HG02642 (cell line): Measurements from ENCODE around the gene AIMP1.

Source experiments
- ATAC-seq: cut with Tn5 transposase; IDR thresholded peaks from one replicate; pipeline ENCODE4 v1.9.1; 2021; ENCODE audit warnings: mild to moderate bottlenecking; ENCODE audit not compliant: unreplicated experiment, poor library complexity

The AIMP1 gene

GRCh38 chr4:106343865-106344646 is 27.7 kb downstream of the AIMP1 start:
- ATAC-seq, result no peak

- no peak for ATAC-seq
These were observed 28.3 kb downstream of the AIMP1 start for GRCh38 chr4:106344647-106344970.

GRCh38 chr4:106347167-106347566 is 30.8 kb downstream of the AIMP1 start:
- ATAC-seq, result no peak

DNA sequence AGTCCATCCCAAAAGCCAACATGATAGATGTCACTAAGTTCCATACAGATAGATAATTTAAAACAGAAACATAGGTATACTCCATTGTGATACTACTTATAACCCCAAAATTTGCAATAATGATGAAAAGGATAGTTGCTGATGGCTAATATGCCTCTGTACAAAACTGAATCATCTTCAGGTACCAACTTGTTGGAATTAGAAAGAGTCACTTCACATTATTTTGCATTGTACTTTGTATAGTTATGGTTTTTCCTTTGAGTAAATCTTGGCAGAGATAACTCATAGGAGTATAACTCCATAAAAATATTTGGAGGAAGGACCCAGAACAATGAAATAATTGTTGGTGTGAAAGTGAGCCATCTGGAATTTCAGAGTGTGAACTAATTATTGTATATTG is 34.7 kb downstream of the AIMP1 start:
- ATAC-seq, result no peak

- no peak for ATAC-seq
These were observed 37.4 kb downstream of the AIMP1 start for GRCh38 chr4:106353786-106354185.

DNA sequence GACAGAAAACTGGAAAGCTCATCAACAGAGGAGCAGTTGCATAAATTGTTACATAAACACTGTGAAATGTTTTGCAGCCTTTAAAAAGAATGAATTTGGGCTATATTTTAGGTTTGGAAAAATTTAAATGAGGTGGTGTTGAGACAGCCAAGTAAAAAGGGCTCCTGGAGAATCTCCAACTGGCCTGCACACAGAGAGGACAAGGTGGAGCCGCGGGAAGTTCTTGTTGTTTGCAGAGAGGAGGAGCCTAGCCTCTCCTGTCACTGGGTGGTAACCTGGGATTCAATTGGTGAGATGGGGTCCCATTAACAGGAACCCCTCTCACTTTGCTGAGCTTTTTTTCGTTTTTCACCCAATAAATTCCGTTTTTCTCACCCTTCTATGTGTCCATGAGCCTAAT is 38.8 kb downstream of the AIMP1 start:
- ATAC-seq, result no peak

GRCh38 chr4:106358899-106359298 is 42.5 kb downstream of the AIMP1 start:
- no peak for ATAC-seq

GRCh38 chr4:106362086-106362825 is 45.9 kb downstream of the AIMP1 start:
- ATAC-seq, result no peak

DNA sequence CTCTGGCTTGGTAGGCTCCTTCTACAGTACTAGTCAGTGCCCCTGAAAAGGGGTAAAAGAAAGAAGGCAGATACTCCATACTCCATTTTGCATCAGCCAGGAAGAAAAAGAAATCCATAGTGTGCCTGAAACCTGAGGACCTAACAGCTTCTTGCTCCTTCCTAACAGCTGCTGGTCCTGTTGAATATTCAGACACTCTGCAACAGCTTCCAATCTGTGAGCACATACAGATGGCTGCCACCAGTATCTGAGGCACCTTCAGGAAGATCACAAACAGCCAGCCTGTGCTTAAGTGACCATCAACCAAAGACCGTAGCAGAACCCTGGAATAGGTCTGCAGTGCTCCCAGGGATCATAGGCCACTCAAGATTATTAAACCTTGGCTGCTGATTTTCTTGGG is 47.9 kb downstream of the AIMP1 start:
- ATAC-seq, result no peak

DNA sequence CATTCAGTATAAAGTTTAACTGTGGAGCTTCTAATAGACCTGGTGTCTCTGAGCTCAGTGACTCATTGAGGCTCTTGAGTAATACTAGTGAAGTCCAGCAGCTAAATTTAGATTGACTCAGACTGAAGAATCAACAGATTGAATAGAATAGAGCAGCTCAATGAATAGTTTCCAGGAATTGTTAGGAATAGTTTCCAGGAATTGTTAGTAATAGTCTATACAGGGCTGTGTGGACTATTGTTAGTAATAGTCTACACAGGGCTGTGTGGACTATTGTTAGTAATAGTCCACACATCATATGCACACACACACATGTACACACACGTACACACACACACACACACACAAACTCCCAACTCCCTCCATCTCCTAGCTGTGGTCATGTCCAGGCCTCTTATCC is 49.3 kb downstream of the AIMP1 start:
- no peak for ATAC-seq

DNA sequence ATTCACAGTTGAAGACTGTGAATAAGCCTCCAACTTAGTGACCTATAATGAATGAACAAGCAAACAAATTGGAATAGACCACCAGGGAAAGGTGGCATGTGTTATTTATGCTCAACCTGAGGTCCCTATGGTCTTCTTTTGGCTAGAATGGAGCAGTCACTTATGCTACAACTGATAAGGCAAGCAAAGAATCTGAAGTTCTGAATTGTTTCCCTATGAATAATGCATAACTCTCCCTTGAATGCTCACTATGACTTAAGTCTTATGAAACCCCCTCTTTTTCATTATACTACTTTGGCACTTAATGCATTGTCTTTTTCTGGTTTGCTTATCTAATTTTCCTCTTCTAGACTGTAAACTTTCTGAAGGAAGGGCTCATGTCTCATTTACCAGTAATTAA is 49.7 kb downstream of the AIMP1 start:
- ATAC-seq, result no peak

DNA sequence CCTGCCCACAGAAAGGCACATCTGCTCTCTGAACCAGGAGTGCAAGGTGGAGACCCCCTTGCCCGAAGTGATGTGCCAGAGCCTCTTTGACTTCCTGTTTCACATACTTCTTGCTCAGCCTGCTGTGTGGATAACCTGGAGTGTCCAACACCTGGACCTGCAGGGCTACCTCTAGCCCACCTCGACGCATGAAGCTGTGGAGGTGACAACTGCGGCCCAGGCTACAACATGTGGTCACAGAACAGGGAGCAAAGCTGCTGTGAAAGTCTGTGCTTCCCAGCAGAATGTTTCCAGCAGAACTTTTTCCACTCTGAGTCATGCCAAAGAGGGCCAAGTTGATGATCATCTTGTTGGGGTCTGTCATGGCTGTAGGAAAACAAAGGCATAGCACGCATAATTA is 50.7 kb downstream of the AIMP1 start:
- no peak for ATAC-seq

DNA sequence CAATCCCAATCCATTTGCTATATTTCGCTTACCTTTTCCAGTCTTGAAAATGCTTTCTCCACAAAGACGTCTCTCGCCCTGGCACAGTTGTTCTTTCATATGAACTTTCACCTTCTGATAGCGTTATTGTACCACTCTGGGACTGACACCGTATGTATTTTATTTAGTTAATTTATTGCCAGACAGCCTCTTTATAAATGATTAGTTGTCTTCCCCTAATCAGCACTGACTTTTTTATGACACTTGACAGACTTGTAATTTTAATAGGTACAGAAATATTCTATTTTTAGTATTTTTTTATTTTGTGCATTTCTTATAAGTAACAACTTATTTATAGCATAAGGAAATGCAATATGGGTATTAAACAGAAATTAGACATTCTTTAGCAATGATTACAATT is 52.3 kb downstream of the AIMP1 start, which contains the start of gene GIMD1:
Gene GIMD1, minus strand, starts transcription at position 101 of the 400 bp plus-strand sequence. CDS start 1,343 bp downstream, outside the sequence.
- ATAC-seq, result no peak

- ATAC-seq, result peak; percentile 71
These were observed 53.2 kb downstream of the AIMP1 start for GRCh38 chr4:106369456-106370060.

DNA sequence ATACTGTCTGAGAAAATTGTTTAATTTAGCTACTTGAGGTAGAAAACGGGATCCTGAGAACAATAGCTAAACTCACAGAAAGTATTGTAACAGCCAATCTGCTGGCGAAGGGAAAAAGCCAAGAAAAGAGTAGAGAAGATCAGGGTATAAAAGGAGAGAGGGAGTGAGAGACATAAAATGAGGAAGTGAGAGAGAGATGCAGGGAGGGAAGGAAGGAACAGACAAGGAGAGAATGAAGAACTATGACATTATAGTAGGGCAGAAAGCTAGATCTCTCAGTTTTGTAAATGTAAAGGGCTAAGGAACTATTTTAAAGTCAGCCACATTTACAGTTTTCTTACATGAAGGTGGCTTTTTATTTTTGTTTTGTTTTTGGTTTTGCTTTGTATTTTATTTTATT is 53.9 kb downstream of the AIMP1 start:
- no peak for ATAC-seq

DNA sequence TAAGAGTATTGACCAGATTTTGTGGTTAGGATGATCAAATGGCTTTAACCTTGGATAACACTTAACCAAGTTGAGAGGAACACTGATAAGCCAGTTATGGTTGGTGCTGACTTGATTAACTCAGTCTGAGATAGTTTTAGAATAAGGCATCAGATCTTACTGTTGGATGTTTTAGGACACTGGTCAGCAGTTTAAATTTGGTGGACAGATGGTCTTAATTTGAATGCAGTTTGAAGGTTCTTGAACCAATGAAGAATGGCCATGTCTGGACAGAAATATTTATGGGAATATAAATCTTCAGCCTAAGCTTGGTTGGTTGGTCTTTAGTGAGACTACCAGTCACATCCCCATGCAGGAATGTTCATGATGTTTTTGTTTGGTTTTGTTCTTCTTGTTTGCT is 54.8 kb downstream of the AIMP1 start:
- ATAC-seq, result no peak

- ATAC-seq, result no peak
These were observed 56.7 kb downstream of the AIMP1 start for GRCh38 chr4:106373026-106373425.

- no peak for ATAC-seq
These were observed 63.8 kb downstream of the AIMP1 start for GRCh38 chr4:106380179-106380578.

DNA sequence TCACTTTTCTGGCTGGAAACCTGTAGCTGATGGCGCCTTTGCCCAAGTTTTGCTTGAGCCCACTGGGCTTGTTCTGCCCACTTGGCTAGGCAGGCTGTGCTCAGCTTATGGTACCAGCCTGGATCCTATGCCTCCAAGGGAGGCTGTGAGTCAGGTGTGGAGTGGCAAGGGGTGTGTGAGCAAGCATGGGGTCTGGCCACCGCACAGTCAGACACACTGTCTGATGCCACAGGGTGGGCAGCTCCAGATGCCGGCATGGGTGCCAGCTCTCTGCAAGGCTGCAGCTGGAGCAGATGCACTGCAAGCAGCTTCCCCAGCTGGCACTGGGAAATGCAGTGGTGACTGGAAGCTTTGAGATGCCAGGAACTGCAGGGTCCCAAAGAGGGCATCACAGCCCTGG is 68.5 kb downstream of the AIMP1 start:
- ATAC-seq, result no peak

DNA sequence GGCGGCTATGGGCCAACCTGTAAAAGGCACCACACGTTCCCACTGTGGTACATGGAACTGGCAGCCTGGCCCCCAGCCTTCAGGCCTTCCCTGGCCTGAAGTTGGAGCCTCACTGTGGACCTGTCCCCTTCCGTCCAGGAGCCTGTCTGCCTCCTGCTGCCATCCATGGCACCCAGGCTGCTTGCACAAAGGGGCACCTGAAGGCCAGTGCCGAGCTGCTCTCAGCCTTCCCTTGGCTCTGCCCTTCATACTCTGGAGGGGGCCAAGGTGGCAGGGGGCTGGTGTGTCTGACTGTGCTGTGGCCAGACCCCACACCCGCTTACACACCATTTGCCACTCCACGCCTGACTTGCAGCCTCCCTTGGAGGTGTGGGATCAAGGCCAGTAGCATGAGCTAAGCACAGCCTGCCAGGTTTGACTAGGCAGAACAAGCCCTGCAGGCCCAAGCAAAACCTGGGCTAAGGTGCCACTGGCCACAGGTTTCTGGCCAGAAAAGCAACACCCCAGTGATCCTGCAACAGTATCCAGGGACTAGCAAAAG is 69.6 kb downstream of the AIMP1 start:
- ATAC-seq, result no peak

DNA sequence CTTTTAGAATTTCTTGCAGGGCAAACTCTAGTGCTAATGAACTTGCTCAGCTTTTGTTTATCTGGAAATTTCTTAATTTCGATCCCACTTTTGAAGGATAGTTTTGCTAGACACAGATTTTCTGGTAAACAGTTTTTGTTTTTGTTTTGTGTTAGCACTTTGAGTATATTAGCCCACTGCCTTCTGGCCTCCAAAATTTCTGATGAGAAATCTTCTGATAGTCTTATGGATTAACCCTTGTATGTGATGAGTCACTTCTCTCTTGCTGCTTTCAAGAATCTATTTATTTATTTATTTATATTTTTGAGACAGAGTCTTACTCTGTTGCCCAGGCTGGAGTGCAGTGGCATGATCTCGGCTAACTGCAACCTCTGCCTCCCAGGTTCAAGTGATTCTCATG is 79.2 kb downstream of the AIMP1 start:
- no peak for ATAC-seq
